HTR-8/SVneo (cell line): ENCODE results near the gene CCDC150.
A peak's percentile ranks its signal among the peaks of the same experiment; 100 is the strongest.
"Not testable (repeated sequence)": the region's sequence is repeated elsewhere in the genome, so short reads cannot be mapped to it uniquely, and the experiment has no call there.

Experiments
- DNase-seq: peaks from one replicate; pipeline ENCODE4 v3.0.0; 2011; ENCODE audit warnings: low spot score, mixed read lengths; ENCODE audit not compliant: insufficient read length
- FAIRE-seq: peaks from 2 replicates; lab custom pipeline; 2011; peaks lifted over from hg19 to GRCh38; lab: Jason Lieb, UNC

CCDC150 gene

DNA sequence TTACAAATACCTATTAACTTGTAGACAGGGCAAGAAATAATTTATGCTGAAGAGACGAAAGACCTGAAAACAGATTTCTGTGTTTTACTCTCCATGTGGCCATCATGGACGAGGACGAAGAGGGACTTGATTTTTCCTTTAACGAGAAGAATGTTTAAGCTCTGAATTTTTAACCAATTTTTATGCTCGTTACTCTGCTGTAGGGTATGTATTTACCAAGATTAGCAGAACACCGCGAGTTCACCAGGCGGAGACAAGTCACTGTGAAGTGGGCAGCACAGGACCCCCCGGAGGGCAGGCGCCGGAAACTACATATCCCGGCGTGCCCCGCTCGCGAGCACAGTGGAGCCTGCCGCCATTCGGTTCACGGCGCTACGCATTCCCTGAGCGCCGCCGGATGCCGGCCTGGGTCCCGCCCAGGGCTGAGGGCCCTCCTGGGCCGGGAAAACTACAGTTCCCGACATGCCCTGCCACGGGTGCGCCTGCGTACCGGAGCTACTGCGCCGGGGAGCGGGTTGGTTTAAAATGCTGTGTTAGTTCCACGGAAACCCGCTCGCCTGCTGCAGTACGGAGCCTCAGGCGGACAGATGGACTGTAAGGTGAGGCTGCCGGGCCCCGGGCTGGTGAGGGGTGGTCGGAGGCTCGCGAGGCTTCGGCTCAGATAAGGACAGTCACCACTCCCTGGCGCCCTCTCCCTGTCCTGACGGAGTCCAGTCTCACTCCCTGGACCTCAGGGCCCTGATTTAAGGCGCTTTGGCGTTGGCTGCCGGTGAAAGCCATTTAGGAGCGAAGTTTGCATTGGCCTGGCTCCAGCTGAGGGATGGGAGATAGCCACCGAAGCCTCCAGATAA lies at the start of gene CCDC150:
Gene CCDC150 (plus strand): TSS at position 536 of the 851 bp plus-strand sequence. CDS start 52 bp downstream, at position 588.
- peak; percentile 82 for FAIRE-seq
- peak; percentile 94 for DNase-seq

DNA sequence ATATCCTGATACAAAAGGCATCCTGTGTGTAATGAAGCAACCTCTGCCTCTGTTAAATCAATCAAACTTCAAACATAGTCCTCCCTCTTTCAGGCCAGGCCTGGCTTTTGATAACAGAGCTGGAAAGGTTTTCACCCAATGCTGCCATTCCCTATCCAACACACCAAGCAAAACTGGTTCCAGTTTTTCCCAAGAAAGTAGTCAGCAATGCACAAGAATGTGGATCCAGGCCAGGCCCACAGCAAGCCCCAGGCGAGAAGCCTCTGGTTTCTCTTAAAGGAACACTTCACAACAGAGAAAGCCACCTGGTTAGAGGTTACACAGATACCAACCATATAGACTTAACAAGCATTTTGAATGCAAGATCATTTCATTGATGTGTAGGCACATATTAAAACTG lies 49.2 kb upstream of the CCDC150 start:
- DNase-seq (no peak), FAIRE-seq (no peak)

DNA sequence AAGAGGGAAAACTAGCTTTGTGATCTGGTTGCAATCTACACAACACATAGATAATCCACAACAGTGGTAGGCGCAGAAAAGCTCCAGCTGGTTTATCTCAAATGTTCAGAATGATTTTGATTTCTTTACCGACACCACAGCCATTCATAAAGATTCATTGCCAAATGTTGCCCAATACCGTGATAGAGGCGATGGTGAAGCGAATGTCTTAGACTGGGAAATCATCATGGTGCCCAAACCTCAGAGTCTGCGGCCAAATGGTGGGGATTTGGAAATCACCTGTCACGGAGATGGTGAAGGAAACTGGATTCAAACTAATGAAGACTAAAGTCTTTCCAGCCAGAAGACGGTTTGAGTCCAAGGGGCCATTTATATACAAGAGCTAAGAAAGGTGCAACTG lies 48.5 kb upstream of the CCDC150 start:
- DNase-seq, result no peak
- FAIRE-seq, result no peak

DNA sequence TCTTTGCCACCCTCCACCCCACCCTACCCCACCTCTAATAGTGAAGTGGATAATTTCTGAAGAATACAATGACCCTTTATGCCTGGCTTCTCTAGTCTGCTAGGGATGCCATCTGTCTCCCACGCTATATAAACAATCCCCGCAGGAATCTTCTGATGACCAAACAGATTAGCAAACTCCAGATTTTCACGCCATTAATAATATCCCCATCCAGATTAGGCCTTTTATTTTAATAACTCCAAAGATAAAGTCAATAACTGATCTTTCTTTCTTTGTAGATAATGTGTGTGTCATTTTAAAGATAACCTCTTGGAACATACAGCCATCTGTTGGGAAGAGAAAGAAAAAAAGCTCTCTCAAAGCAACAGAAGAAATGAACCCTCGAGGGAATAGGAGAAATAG lies 47.9 kb upstream of the CCDC150 start:
- DNase-seq (no peak), FAIRE-seq (no peak)

DNA sequence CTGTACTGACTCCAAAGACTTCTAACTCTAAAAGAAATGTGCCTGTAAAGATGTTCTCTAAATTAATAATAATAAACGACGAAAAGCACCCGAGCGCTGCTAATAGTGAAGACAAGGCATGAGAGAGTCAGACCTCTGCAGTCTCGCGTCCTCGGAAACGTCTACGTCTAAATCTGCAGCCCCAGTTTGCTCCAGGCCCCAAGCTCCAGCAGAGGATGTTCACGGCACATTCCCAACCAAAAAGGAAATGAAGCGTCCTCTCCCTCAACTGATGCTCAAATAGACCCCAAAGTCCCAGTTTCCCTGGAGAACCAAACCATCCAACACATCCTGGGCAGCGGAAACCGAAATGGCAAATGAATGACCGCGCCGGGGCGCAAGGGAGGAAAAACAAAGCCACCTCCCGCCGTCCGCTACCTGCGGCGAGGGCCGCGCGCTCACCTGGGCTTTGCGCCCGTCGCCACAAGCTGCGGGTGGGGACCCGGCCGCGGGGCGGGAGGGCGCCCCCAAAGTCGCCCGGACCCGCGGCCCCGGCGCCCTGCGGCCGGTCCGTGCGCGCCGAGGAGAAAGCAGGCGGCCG lies 47.1 kb upstream of the CCDC150 start:
- FAIRE-seq (no peak), DNase-seq (peak; percentile 13)

DNA sequence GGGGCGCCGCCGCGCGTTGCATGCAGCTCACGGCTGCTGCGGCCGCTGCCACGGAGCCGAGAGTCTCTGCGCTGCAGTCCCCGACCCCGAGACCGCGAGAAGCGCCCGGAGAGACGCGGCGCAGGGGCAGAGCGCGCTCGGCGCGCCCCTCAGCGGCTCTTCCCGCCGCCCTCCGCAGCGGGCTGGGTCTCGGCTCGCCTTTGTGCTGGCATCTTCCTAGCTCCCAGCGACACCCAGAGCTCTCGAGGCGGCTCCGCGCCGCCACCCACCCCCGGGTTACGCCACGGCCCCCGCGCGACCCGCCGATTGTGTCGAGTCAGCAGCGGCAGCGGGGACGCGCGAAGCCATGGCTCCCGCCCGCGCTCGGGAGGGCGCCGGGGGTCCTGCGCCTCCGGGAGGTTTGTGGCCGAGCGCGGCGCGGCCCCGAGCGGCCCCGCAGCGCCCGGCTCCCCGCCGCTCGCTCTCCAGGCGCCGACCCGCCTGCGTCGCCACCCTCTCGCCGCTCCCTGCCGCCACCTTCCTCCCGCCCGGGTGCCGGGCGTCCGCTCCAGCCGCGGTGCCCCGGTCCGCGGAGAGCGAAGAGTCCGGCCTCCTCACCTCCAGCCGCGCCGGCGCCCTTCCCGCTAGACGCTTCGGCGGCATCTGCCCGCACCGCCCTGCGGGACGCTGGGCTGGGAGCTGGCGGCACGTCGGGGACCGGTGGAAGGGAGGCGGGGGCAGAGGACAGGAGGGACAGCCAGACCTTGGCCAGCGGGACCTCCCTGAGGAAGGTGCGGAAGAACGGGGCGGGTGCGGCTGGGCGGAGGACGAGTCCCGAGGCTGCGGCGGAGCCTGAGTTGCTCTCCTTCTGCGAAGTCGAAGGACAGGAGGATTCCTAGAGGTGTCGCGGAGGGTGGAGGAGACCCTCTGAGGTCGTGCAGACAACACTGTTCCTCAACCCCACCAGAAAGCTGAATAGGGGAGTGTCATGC lies 46.3 kb upstream of the CCDC150 start, which contains the start of gene HECW2:
Gene HECW2 (minus strand): TSS at position 644 of the 971 bp plus-strand sequence.
- FAIRE-seq, result no peak
- peak; percentile 45 for DNase-seq

DNA sequence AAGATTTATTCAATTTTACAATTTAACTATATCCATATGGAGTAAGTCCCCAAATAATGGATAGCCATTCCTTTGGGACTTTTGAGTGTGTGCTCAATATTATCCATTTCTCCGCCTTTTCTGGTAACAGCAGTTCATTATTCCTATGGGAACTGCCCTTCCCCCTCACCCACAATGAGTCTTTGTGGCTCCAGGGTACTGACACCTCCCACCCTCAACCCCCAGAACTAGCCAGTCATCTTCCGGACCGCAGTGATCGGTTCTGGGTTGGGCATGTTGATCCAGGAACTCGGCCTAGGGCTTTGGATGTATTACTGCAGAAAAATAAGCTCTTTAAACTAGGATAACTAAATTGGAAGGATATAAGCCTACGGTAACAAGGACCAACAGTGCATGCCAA lies 45.4 kb upstream of the CCDC150 start:
- FAIRE-seq, result no peak
- no peak for DNase-seq

DNA sequence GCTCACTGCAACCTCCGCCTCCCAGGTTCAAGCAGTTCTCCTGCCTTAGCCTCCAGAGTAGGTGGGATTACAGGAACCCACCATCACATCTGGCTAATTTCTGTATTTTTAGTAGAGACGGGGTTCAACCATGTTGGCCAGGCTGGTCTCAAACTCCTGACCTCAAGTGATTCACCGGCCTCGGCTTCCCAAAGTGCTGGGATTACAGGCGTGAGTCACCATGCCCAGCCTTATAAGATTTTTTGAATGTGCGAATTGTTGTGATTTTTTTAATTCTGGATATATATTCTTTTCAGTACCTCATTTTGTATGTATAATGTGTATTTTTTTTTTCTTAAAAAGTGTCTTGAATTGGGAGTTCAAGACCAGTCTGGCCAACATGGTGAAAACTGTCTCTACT lies 42.0 kb upstream of the CCDC150 start:
- DNase-seq (no peak), FAIRE-seq (no peak)

DNA sequence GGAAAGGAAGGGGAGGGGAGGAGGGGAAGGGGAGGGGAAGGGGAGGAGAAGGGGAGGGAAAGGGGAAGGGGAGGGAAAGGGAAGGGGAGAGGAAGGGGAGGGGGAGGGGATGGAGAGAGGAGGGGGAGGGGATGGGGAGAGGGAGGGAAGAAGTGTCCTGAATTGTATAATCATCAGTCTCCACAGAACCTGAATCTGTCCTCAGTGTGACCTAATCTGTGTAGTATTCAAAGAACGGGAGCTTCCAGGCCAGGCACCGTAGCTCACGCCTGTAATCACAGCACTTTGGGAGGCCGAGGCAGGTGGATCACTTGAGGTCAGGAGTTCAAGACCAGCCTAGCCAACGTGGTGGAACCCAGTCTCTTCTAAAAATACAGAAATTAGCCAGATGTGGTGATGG lies 41.1 kb upstream of the CCDC150 start:
- FAIRE-seq (peak; percentile 64), DNase-seq (no peak)

DNA sequence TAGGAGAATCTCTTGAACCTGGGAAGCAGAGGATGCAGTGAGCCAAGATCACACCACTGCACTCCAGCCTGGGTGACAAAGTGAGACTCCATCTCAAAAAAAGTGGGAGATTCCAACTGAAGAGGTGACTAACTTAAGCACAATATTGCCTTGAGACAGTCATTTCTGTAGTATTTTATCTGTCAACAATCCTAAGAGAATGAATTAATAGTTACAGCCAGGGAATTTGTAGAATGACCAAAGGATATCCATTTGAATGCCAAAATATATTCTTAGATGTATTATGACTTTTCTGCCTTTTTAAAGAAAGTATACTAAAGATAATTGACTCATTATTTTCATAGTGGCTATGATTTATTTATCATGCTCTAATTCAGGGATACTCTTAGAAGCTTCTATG lies 40.7 kb upstream of the CCDC150 start:
- DNase-seq, result no peak
- FAIRE-seq, result no peak

DNA sequence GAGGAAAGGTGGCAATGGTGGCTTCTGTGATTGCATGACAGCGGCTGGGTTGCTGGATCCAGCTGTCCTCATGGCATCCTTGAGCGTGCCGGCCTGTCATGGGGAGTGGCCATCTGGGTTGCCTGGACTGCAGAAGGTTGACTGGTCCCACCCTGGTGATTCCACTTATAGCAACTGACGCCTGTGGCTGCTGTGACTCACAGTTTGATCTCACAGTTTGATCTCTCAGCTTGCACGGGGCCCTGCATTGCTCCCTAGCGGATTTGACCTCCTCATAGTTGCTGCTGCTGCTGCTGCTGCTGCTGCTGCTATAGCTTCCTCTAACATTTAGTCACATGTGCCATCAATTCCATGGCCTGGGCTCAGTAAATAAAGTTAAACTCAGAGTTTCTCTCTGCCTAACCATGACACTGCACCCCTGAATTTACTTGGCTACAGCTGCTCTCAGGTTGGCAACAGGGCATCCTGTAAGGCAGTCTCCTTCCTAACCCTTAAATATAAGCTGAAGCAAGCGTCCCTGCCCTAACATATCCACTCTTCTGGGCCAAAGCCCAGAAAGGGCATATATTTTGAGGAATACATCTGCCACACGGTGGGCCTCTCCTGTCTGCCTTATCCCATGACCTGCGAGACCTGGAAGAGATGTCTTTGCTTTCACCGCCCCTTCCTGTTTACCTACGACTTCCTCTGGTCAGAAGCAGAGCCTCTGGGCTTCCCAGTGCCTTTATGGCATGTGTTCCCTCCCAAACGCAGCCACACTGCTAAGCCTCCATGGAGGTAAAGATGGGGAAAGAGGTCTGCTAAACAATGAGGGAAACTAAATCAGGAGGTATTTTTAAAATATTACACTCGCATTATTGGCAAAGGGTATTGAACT lies 37.8 kb upstream of the CCDC150 start:
- peak; percentile 92 for FAIRE-seq
- peak; percentile 93 for DNase-seq

DNA sequence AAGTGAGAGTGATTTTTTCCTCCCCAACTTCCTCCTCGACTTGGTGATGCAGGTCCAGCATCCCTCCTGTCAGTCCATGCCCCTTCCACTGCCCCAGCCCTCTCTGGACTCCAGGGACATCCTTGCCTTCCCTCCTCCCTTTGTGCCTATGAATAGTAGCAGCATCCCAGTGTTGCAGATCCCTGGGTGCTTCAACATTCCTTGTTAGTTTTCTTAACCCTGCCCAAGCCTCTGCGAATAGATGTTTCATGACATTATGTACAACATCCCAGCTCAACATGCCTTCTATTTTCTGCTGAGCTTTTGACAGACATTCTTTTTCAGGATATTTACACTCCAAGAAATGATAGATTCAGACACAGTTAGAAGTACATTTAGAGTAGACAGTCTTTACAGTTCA lies 35.3 kb upstream of the CCDC150 start:
- DNase-seq, result no peak
- no peak for FAIRE-seq

DNA sequence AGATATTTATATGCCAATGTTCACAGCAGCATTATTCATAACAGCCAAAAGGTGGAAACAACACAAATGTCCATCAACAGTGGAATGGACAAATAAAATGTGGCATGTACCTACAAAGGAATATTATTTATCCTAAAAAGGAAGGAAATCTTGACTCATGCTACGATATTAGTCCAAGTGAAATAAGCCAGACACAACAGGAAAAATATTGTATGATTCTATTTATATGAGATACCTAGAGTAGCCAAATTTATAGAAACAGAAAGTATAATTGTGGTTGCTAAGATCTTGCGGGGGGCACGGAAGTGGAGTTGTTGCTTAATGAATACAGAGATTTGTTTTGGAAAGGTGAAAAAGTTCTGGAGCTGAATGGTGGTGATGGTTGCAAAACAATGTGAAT lies 33.0 kb upstream of the CCDC150 start:
- FAIRE-seq (no peak), DNase-seq (no peak)

DNA sequence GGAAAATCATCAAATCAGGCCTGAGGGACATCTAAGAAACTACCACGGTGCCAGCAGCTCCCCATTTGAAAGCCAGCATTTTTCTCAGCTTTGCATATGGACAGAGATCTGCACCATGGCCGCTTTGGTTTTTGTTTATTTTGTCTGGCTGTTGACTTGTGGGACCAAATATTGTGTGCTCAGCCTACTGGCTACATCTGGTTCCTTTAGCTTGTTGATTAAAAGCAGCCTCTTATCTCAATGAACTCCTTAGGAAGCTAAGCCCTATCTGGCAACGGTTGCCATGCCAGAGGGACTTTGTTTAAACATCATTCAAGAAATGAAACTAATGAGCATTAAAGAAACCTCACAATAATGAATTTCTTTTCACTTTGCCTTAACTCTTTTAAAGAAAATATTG lies 32.4 kb upstream of the CCDC150 start:
- DNase-seq (no peak), FAIRE-seq (no peak)

DNA sequence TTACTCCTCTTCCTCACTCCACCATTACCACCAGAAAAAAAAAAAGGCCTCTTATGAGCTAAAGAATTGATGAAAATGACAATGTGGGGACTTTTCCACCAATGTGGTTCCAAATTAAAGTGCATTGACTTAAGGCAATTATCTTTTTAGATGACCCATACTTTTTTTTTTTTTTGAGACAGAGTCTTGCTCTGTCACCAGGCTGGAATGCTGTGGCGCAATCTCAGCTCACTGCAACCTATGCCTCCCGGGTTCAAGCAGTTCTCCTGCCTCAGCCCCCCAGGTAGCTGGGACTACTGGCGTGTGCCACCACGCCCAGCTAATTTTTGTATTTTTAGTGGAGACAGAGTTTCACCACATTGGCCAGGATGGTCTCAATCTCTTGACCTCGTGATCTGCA lies 31.6 kb upstream of the CCDC150 start:
- FAIRE-seq, result peak; percentile 38

DNA sequence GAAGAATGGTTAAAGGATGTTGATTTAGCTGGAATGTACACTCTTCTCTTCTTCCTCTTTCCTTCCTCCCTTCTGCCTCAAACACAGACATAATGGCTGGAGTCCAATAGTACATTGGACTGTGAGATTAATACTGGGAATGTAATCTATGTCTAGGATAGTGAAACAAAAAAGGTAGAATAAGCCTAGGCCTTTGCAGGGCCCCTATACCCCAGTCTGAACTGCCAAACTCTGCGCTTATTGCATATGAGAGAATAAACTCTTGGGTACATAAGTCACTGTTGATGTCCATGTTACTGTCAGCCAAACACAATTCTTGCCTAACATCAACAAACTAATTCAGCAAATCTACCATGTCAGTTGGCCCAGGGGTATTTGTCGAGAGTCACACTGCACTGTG lies 29.7 kb upstream of the CCDC150 start:
- DNase-seq (no peak), FAIRE-seq (no peak)

More for the DNA sequence above, 31.6 kb upstream of the CCDC150 start:
- DNase-seq, result not testable (repeated sequence)

DNA sequence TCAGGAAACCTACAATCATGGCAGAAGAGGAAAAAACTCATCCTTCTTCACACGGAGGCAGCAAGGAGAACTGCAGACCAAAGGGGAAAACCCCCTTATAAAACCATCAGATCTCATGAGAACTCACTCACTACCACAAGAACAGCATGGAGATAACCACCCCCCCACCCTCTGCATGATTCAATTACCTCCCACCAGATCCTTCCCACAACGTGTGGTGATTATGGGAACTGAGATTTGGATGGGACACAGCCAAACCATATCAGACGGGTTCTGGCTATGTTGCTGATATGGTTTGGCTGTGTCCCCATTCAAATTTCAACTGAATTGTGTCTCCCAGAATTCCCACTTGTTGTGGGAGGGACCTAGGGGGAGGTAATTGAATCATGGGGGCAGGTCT lies 28.7 kb upstream of the CCDC150 start:
- FAIRE-seq, result no peak

DNA sequence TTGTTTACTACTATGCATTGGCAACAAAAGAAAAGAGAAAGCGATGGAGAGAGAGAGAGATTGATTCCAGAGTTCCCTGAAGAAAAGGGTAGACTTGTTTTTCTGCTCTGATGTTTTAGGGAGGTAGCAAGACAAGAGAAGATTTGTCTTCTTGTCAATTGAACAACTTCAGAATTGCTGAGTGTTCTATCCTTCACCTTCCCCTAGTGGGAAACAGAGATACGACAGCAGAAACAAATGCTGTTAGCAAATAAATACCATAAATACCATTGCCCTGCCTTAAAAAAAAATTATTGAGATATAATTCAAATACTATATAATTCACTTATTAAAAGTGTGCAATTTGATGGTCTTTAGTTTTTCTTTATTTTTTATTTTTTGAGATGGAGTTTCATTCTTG lies 26.2 kb upstream of the CCDC150 start:
- DNase-seq, result no peak
- FAIRE-seq, result no peak

More for the DNA sequence above, 28.7 kb upstream of the CCDC150 start:
- DNase-seq, result no peak

DNA sequence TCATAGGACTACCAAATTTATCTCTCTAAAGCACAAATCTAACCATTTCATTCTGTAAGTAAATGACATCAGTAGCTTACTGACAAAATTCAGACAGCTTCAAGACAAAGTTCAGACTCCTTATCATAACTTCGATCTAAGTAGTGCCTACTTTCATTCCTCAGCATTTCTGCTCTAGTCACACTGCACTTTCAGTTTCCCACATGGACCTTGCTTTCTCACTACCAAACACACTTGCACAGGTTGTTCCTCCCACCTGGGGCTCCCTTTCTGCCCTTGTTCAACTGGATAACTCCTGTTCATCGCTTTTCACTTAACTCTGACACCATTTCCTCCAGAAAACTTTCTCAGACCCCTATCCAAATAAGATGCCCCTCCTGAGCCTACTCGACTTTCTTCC lies 22.1 kb upstream of the CCDC150 start:
- no peak for FAIRE-seq
- DNase-seq, result no peak

DNA sequence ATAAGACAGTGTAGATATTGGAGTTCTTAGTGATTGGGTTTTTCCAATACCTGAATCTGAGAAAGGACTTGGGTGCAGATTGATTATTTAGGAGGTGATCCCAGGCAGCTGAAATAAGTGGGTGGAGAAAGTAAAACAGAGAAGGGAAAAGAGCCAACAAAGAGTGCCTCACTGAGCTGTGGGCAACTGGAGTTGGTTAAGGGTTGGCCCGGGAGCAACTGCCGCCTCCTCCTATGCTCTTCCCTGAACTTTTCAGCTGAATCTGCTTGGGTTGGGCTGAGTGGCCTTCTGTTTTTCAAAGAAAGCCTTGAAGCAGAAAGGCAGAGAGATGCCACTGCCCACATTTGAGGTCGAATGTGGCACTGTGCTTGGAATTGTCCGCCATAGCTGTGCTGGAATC lies 20.9 kb upstream of the CCDC150 start:
- FAIRE-seq, result no peak
- DNase-seq, result no peak
